HG03460 (cell line): ENCODE results near the gene HMGCL.
A peak's percentile ranks its signal among the peaks of the same experiment; 100 is the strongest.
"Not testable (repeated sequence)": the region's sequence is repeated elsewhere in the genome, so short reads cannot be mapped to it uniquely, and the experiment has no call there.

Experiments used
- ATAC-seq: cut with Tn5 transposase; IDR thresholded peaks from one replicate; pipeline ENCODE4 v1.9.1; 2021; ENCODE audit not compliant: unreplicated experiment

The HMGCL gene

DNA sequence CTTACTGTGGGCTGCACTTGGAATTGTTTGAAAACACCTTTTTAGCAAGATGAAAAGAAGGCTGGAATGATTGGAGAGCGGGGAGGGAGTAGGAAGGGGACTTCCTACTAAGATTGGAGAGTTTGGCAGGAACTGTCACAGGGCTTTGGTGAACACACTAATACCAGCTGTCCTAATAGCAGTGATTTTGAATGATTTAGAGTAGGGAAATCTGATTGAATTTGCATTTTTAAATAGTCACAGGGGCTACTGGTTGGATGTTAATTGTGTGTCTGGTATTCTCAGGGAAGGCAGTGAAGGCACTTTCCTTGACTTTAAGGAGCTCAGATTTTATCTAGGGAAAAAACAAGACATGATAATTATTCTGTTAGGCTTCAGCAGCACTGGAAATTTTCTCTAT lies 2.5 kb upstream of the HMGCL start:
- no peak for ATAC-seq

GRCh38 chr1:23826590-23826989 lies 1.4 kb upstream of the HMGCL start:
- not testable (repeated sequence) for ATAC-seq

- peak; percentile 49 for ATAC-seq
Measured at GRCh38 chr1:23825762-23826522, 713 bp upstream of the HMGCL start.

DNA sequence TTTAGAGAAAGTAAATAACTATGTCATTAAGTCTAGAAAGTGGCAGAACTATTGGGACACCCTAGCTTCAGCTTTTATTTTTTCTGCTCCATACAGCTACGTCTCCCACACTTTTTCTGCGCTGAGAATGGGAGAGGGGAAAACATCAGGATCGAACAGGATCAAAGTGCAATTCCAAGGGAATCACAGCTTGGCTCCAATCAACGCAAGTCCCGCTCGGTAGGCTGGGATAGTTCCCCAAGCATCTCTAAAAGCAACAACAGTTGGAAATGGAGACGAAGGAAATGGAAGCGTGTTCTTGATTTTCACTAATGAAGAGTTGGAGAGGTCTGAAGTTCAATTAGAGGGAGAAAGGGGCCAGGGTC lies 536 bp downstream of the HMGCL start:
- ATAC-seq = peak; percentile 6

DNA sequence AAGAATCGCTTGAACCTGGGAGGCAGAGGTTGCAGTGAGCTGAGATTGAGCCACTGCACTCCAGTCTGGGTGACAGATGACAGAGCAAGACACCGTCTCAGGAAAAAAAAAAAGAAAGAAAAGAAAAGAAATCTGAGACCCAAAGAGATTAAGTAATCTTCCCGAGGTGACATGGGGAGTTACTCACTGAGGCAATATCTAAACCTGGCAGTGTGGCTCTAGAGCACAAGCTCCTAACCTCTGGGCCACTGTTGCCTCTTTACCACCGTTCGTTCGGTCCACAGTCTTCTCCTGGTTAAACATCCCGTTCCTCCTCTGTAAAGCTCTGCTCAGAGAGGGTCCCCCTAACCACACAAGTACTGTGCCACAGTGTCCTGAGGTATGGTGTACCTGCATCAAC lies 1.5 kb downstream of the HMGCL start:
- no peak for ATAC-seq

GRCh38 chr1:23817633-23818032 lies 7.6 kb downstream of the HMGCL start:
- no peak for ATAC-seq

DNA sequence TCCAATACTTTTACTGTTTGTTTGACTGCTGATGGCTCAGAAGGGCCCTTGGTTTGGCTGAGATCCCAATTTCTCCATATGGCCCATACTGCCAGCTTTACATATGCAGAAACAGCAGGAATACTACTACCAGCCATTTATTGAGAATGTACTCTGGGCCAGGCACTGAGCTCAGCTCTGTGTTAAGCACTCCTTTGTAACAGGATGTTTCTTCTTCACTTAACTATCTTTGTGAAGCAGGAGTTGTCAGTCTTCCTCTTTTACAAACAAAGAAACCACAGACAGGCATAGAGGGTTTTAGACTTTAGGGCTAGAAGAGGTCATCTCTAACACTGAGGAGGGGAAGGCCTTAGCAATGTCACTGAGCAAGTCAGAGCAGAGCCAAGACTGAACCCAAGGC lies 8.3 kb downstream of the HMGCL start:
- ATAC-seq = no peak

GRCh38 chr1:23816361-23816760 lies 8.9 kb downstream of the HMGCL start:
- no peak for ATAC-seq

GRCh38 chr1:23814016-23814415 lies 11.2 kb downstream of the HMGCL start:
- no peak for ATAC-seq

GRCh38 chr1:23810818-23811540 lies 14.2 kb downstream of the HMGCL start:
- ATAC-seq = peak; percentile 52

- no peak for ATAC-seq
Measured at GRCh38 chr1:23809751-23810171, 15.5 kb downstream of the HMGCL start.

- no peak for ATAC-seq
Measured at GRCh38 chr1:23807453-23807852, 17.8 kb downstream of the HMGCL start.

GRCh38 chr1:23806280-23806679 lies 18.9 kb downstream of the HMGCL start:
- no peak for ATAC-seq

GRCh38 chr1:23805025-23805424 lies 20.2 kb downstream of the HMGCL start:
- ATAC-seq = no peak

- no peak for ATAC-seq
Measured at GRCh38 chr1:23804183-23804835, 20.9 kb downstream of the HMGCL start.

DNA sequence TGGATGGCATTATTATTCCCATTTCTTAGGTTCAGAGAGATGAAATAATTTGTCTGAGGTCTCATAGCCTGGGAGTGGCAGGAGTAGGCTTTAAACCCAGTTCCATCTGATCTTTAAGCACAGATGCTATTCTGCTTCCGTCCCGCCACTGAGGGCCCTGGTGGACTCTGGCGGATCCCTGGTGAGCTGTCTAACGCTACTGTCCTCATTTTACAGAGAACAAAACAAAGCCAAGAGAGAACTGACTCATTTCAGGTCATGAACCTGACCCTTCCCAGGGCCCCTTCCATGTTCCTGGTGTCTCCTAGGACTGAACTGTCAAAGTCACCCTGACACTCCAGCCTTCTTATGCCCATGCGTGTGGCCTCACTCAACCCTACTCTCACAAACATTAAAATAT lies 21.6 kb downstream of the HMGCL start:
- ATAC-seq = no peak

GRCh38 chr1:23802809-23803342 lies 22.4 kb downstream of the HMGCL start:
- ATAC-seq = not testable (repeated sequence)

DNA sequence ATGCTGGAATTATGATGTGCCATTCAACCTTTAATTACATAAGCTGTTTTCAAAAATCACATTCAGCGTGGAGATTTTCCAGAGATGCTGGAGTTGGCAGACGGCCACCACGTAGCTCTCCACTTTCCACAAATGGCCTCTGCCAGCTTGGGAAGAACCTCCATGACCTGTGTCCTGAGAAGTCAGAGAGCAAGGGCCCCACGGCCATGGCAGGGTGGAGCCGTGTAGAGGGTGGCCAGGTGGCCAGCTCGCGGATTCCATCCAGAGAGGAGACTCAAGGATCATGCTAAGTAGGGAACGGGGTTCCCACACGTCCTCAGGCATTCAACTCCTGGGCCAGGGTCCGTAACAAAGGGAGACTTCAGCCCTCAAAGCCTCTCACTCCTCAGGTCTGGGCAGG lies 23.4 kb downstream of the HMGCL start:
- no peak for ATAC-seq

DNA sequence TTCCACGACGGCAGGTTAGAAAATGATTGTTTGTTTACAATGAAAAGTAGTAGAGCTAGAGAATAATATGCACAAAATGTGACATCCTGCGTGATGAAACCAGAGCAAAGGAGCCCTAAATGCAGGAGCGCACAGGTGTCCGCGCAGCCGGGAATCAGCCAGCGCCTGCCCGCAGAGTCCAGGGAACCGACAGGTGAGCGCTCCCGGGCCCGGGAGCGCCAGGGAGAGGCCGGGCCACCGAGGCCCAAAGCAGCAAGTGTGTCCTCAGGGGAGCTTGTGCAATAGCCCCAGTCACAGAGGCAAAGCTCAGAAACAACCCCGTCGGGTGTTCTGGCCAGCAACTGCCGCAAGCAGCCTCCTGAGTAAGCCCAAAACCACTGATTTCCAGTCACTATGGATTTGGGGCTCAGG lies 23.9 kb downstream of the HMGCL start:
- ATAC-seq = no peak

DNA sequence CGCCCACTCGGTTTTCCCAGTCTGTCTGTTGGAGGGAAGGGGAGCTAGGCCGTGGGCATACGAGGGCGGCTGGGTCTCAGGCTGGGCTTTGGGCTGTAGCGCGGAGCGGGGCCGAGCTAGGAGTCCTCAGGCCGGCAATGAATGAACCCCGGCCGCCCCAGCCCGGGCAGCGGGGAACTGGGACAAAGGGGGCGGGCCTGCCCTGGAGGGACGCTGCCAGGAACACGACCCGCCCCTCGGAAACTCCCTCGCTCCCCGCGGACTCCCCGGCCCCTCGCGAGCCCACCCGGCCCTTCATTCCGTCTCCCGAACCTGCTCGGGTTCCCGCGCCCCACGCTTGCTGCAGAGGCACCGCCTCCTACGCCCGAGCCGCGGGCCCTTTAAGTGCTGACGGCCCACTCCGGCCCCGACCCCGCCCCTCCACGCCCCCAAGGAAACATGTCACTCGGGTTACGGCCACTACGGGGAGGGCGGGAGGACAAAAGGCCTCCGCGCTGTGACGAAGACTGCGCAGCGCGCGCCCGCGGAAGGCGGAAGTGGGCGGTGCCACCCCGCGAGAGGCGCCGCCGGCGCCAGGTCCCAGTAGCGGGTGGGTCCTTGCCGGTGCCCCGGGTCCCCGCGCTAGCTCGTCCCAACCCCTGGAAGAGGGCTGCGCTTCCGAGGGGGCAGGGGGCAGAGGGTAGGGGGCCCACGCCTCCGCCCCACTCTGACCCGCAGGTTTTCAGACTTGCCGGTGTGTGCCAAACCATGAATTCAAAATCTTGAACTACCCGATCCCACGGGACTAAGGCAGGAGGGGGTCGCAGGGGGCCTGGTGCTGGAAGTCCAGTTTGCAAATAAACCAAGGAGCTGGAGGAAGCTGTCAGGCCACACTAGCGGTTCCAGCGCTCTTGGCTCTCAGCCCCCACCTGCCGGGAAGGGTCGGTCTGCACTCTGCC lies 24.6 kb downstream of the HMGCL start, which contains the start of gene GALE:
GALE (minus strand) TSS at position 355 of the 938 bp plus-strand sequence. CDS start 1,747 bp downstream, outside the sequence.
- ATAC-seq = peak; percentile 70
